ENCODE results near the gene PATZ1. TPM values are rescaled to one million over a fixed set of nuclear protein-coding genes. Genes with fewer than 3 reads are reported as not detected.
"Not testable (repeated sequence)": the region's sequence is repeated elsewhere in the genome, so short reads cannot be mapped to it uniquely, and the experiment has no call there.

Gene PATZ1, protein sequence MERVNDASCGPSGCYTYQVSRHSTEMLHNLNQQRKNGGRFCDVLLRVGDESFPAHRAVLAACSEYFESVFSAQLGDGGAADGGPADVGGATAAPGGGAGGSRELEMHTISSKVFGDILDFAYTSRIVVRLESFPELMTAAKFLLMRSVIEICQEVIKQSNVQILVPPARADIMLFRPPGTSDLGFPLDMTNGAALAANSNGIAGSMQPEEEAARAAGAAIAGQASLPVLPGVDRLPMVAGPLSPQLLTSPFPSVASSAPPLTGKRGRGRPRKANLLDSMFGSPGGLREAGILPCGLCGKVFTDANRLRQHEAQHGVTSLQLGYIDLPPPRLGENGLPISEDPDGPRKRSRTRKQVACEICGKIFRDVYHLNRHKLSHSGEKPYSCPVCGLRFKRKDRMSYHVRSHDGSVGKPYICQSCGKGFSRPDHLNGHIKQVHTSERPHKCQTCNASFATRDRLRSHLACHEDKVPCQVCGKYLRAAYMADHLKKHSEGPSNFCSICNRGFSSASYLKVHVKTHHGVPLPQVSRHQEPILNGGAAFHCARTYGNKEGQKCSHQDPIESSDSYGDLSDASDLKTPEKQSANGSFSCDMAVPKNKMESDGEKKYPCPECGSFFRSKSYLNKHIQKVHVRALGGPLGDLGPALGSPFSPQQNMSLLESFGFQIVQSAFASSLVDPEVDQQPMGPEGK
- total RNA-seq (2014; rRNA removed; shearing (Covaris generic)), result 4.4 and 5.2 TPM in 2 replicates

DNA sequence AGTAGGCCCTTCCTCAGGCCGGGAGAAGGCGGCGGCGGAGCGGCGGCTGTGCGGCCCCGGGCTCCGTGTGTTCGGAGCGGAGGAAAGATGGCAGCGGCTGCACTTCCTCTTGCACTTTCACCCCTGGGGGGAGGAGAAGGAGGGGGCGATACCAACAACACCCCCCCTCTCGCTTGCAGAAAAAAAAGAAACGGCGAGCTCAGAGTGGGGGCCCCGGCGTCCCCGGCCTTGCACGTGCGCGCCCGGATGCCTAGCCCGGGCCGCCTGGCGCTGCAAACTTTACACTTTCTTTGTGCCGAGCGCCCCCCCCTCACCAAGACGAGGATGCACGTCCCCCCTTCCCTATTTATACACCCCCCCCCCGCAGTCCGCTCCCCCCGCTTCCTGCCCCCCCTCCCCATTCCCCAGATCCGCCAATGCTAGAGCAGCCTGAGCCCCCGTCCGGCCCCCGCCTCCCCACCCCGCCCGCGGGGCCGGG lies at the start of gene PATZ1:
PATZ1 (minus strand) TSS at position 92 of the 478 bp plus-strand sequence. CDS start 744 bp downstream, outside the sequence.
- DNase-seq (ENCODE audit: low read depth), result peak; percentile 75

DNA sequence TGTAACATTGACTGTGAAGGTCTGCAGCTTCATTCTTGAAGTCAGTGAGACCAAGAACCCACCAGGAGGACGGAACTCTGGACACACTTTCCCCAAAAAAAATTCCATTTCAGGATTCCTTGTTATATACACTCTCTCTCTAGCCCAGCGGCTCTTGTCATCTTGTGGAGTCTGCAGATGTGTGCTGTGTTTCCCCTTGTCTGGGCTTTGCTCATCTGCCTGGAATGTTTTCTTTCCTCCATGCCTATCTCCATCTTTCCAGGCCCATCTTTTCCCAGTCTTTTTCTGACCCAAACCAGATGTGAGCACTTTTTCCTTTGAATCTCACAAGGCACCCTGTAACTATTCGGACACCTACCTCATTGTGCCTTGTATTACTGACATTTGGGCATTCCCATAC lies 48.2 kb upstream of the PATZ1 start:
- no peak for DNase-seq (ENCODE audit: low read depth)

DNA sequence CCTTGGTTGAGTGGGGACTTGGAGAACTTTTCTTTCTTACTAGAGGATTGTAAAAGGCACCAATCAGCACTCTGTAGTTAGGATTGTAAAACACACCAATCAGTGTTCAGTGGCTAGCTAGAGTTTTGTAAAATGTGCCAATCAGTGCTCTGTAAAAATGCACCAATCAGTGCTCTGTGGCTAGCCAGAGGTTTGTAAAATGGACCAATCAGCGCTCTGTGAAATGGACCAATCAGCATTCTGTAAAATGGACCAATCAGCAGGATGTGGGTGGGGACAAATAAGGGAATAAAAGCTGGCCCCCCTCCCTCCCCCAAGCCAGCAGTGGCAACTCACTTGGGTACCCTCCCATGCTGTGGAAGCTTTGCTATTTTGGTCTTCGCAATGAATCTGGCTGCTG lies 47.7 kb upstream of the PATZ1 start:
- DNase-seq (ENCODE audit: low read depth), result no peak

DNA sequence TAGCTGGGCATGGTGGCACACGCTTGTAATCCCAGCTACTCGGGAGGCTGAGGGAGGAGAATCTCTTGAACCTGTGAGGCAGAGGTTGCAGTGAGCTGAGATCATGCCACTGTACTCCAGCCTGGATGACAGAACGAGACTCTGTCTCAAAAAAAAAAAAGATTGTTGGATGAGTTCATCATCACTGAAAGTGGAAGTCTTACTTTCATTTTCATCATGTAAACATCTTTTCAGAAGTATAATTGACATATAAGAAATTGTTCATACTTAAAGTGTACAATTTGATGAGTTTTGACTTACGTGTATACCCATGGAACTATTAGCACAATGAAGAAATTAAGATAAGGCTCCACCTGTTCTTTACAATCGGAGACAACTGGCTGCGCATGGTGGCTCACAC lies 32.5 kb upstream of the PATZ1 start:
- not testable (repeated sequence) for DNase-seq (ENCODE audit: low read depth)

DNA sequence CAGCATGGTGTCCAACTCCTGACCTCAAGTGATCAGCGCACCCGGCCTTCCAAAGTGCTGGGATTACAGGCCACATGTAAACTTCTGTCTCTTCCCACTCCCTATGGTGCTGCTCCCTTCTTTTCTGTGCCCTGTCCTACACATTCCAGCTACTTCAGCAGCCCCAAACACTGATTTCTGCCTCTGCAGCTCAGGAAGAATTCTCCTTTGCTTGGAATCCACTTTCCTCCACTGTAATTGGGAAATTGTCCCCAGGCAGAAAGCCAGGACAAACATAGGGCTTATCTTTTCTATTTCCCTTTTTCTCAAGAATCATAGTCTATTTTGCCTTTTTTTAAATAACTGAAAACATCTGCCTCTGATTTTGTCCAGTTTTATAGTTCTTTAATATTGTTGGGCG lies 32.0 kb upstream of the PATZ1 start:
- no peak for DNase-seq (ENCODE audit: low read depth)

DNA sequence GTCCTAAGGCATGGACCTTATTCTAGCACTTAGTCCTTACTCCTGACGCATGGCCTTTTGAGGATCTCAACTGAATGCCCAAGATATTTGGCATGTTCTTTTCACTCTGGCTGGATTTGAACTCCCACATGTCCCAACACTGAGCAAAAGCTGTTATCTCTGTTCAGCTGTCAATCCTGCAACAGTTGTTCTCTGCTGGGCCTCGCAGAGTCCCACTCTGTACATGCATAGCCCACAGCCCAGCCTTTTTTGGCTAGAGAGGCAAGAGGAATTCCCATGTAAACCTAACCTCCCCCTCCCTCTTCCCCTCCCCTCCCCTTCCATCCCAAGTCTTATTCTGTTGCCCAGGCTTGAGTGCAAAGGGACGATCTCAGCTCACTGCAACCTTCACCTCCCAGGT lies 31.5 kb upstream of the PATZ1 start:
- DNase-seq (ENCODE audit: low read depth), result no peak

DNA sequence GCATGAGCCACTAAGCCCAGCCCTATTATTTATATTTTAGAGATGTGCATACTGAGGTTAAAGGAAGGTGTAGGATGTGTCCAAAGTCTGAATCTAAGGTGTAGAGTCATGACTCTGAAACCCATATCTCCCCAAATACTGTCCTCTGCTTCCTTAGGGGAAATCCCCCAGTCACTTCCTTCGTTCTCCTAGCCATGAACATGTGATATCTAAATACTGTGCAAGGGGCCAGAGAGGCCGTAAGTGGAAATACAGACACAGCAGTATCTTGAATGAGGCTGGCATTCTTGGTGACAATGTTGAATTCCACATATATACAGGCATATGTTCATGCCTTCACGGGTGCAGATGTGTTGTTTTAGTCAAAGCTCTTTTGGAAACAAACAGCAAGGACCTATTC lies 21.3 kb upstream of the PATZ1 start:
- no peak for DNase-seq (ENCODE audit: low read depth)

DNA sequence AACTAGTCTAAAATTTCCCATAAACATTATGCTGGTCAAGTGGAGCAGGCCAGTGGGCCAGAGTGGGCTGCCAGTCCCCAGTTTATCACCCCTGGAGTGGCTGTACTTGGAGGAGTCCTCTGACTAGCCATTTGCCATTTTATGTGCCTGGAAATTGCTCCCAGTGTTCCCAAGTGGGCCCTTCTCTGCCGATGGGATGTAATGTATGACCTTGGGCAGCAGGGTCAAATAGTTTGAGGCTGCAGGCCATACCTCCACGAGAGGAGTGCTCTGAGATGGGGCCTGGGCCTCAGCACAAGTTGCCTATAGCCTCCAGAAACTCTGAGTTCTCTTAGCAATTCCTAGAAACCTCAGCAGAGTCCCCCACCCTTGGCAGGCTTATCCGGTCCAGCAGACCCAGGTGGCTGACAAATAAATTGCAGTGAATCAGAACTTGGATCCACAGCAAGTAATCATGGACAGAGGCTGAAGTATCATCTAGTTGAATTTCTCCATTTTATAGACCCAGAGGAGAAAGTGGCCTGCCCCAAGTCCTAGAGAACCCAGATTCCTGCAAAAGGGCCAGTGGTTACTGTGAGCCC lies 17.8 kb upstream of the PATZ1 start:
- DNase-seq (ENCODE audit: low read depth), result no peak

DNA sequence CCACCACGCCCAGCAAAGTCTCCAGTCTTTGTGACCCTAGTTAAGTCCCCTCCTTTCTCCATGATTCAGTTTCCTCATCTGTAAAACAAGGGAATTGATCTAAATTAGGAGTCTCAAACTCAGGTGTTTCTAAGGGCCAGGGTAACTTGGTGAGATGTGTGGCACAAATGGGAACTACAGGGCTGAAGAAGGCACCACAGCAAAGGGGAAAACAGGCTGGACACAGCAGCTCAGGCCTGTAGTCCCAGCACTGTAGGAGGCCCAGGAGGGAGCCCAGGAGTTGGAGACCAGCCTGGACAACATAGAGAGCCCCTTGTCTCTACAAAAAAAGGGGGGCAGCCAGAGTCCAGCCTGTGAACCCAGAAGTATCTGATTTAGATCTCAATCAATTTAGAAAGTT lies 15.6 kb upstream of the PATZ1 start:
- no peak for DNase-seq (ENCODE audit: low read depth)

DNA sequence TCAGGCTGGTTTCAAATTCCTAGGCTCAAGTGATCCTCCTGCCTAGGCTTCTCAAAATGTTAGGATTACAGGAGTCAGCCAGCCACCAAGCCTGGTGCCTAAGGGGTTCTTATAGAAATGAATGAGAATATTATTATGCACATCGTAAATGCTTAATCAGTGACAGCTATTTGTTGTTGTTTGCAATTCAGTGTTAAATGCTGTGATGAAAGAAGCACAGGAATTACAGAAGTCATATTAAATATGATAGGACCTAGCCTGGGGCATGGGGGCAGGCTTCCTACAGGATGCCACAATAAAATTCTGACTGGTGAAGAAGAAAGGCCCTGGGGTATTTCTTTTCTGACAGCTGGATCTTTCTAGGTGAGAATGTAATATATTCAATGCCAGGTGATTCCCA lies 13.9 kb upstream of the PATZ1 start:
- DNase-seq (ENCODE audit: low read depth), result no peak

DNA sequence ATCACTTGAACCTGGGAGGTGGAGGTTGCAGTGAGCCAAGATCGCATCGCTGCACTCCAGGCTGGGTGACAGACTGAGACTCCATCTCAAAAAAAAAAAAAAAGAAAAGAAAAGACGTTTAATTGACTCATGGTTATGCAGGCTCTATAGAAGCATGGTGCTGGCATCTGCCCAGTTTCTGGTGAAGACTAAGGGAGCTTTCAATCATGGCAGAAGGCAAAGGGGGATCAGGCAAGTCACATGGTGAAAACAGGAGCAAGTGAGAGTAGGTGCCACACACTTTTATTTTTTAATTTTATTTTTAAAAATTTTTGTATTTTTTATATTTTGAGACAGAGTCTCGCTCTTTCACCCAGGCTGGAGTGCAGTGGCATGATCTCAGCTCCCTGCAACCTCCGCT lies 8.4 kb upstream of the PATZ1 start:
- DNase-seq (ENCODE audit: low read depth), result no peak

DNA sequence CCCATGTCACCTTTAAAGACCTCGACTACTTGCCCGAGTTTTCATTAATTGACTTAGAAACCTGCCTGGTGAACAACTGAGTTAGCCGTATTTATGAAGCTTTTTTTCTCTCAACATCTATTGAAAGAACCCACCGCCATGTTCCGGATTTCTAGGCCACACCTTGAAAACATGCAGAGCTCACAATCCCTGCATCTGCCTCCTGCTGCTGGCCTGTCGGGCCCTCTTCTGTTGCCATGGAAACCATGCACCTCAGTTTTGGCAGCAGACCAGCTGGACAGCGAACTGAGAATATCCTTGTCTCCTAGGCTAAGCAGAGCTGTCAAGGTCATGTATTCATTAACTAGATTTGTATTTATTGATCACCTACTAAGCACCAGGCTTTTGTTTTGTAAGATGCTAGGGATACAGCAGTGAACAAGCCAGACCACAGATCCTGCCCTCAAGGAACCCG lies 4.3 kb upstream of the PATZ1 start:
- DNase-seq (ENCODE audit: low read depth), result peak; percentile 58

DNA sequence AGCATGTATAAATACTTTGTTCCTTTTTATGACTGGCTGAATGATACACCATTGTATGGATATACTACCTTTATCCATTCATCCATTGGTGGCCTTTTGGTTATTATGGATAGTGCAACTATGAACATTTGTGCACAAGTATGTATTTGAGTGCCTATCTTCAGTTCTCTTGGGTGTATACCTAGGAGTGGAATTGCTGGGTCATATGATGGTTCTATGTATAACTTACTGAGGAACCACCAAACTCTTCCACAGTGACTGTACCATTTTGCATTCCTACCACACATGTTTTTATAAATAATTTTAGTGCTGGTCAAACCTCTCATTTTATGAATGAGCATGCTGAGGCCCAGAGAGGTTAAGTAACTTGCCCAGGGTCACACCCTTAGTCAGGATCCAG lies 3.8 kb upstream of the PATZ1 start:
- no peak for DNase-seq (ENCODE audit: low read depth)

DNA sequence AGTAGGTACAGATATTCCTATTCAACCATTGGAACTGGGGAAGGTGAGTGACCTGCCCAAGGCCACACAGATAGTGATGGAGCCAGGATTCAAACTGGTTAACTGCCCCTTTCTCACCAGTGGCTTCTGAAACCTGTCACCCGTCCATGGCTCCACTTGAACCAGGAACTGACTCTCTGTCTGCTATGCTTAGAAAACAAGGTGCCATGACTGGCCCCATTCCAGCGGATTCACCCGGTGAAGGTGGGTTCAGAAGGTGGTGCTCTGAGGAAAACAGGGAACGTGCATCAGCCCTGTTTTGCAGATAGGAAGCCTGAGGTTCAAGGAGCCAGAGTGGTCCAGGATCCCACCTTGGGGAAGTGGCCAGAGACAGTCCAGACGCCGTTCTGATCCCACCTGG lies 2.6 kb upstream of the PATZ1 start:
- no peak for DNase-seq (ENCODE audit: low read depth)

DNA sequence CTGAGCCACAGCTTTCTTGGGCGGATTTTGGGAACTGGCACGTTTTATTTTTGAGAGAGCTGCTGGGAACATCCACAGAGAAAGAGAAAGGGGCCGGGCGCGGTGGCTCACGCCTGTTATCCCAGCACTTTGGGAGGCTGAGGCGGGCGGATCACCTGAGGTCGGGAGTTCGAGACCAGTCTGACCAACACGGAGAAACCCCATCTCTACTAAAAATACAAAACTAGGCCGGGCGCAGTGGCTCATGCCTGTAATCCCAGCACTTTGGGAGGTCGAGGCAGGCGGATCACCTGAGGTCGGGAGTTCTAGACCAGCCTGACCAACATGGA lies 1.8 kb upstream of the PATZ1 start:
- DNase-seq (ENCODE audit: low read depth), result not testable (repeated sequence)

DNA sequence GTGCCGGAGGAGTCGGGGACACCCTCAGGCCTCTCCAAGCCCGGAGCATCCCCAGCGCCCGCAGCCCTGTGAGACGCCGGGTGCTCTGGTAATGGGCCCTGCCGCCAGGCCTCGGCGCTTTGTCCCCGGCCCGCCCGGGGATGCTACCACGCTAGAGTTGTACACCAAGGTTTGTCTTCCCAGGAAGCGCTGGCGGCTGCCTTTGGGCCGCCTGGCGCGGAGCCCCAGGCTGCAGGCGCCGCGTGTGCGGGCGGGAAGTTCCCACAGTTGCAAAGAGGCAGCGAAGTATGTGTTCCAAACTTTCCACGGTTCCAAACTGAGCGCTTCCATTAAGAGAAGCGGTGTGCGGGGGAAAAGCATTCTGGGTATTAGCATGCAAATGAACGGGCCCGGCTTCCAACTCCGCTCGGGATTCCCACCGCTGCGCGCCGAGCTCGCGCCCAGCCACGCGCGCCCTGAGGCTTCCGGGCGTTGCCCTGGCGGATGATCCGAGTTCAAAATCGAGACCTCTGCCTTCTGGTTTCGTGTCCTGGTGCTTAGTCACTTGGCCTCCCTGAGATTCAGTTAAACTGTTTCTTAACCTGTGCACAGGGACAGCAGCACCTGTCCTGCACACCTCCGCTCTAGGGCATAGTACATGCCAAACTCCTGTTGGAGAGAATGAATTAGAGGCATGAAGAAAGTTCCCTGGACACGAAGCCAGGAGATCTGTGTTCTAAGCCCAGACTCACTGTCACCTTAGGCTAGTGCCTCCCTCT lies 1.3 kb upstream of the PATZ1 start:
- peak; percentile 74 for DNase-seq (ENCODE audit: low read depth)

DNA sequence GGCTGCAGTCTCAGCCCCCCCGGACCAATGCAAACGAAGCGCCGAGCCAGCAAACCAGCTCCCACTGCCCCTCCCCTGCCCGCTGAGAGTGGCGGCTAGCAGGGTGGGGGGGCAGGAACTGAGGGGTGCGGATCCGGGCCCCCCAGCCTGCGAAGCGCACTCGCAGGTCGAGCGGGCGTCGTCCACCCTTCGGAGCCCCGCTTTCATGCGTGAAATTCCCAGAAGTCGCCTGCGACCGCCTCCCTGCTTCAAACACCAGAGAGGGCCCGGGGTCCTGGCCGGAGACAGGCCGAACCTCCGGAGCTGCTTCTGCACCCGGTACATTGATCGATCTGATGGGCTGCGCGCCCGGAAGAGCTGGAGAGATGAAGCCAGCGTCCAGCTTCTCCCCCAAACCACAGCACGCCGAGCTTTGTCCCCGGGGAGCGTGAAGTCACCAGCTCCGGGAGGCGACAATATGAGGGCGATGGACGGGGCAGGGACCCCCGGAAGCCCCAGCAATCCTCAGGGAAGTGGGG lies 646 bp upstream of the PATZ1 start:
- peak; percentile 47 for DNase-seq (ENCODE audit: low read depth)

DNA sequence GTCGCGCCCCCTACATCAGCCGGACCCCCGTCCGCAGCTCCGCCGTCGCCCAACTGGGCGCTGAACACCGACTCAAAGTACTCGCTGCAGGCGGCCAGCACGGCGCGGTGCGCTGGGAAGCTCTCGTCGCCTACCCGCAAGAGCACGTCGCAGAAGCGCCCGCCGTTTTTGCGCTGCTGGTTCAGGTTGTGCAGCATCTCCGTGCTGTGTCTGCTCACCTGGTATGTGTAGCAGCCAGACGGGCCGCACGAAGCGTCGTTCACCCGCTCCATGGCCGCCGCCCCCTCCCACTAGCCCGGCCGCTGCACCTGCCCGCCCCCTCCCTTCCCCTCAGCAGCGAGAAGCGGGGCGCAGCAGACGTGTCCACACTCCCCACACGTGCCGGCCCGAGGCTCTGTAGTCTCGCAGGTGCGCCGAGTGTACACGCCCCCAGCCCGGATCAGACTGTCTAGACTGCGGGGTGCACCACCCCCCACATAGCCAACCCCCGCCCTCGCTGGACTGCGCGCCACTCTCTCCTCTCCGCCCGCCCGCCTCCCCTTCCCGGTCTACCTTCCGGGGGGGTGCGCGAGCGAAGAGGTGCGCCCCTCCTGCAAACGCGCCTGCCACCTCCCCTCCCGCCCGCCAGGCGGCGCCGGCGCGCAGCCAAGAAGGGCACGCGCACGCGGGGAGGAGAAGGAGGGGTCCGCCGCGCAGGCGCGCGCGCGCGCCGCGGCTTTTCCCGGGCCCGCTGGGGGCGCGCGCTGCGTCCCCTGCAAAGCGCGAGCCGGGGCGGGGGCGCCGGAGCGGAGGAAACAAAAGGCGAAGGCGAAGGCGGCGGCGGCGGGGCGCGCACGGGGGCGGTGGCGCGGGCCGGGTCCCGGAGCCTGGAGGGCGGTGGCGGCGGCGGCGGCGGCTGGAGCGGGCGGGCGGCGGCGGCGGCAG lies 553 bp downstream of the PATZ1 start:
- DNase-seq (ENCODE audit: low read depth), result peak; percentile 82

DNA sequence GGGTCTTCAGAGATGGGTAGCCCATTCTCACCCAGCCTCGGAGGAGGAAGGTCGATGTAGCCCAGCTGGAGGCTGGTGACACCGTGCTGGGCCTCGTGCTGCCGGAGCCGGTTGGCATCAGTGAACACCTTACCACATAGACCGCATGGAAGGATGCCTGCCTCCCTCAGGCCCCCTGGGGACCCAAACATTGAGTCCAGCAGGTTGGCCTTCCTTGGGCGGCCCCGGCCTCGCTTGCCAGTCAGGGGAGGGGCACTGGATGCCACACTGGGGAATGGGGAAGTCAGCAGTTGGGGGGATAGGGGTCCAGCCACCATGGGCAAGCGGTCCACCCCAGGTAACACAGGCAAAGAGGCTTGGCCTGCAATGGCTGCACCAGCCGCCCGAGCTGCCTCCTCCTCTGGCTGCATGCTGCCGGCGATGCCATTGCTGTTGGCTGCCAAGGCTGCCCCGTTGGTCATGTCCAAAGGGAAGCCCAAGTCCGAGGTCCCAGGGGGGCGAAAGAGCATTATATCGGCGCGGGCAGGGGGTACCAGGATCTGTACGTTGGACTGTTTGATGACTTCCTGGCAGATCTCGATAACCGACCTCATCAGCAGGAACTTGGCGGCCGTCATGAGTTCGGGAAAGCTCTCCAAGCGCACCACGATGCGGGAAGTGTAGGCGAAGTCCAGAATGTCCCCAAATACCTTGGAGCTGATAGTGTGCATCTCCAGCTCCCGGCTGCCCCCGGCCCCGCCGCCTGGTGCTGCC lies 1.4 kb downstream of the PATZ1 start:
- DNase-seq (ENCODE audit: low read depth), result no peak

DNA sequence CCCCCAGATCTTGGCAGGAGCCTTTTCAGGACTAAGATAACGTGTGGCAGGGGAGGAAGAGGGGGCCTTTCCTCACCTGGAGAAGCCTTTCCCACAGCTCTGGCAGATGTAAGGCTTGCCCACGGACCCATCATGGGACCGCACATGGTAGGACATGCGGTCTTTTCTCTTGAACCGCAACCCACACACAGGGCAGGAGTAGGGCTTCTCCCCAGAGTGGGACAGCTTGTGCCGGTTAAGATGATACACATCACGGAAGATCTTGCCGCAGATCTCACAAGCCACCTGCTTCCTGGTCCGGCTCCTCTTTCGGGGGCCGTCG lies 1.9 kb downstream of the PATZ1 start:
- DNase-seq (ENCODE audit: low read depth), result no peak

Measured in RPMI7951 (cell line).